GM12891 (cell line): Measurements from ENCODE around the gene BIK.

Experiments
- PAX5 ChIP-seq: IDR thresholded peaks from 2 replicates; pipeline ENCODE4 v1.6.1; 2011; ENCODE audit warnings: low read length, moderate library complexity, mild to moderate bottlenecking; ENCODE audit not compliant: insufficient read depth, severe bottlenecking
- POLR2A ChIP-seq: IDR thresholded peaks from 2 replicates; pipeline ENCODE4 v1.6.1; 2011; ENCODE audit warnings: low read depth, low read length, control low read depth
- POLR2AphosphoS5 ChIP-seq: IDR thresholded peaks from 2 replicates; pipeline ENCODE4 v1.6.1; 2011; ENCODE audit warnings: low read depth, low read length, control low read depth
- POU2F2 ChIP-seq: IDR thresholded peaks from 2 replicates; pipeline ENCODE4 v1.6.1; 2011; ENCODE audit warnings: low read depth, mild to moderate bottlenecking, control low read depth, low read length, moderate library complexity
- SPI1 ChIP-seq: IDR thresholded peaks from 2 replicates; pipeline ENCODE4 v1.6.1; 2011; ENCODE audit warnings: low read depth, low read length, control low read depth
- TAF1 ChIP-seq: IDR thresholded peaks from 2 replicates; pipeline ENCODE4 v1.6.1; 2011; ENCODE audit warnings: low read depth, low read length, control low read depth

- TF ChIP-seq POLR2A (no peak), POU2F2 (no peak), POLR2AphosphoS5 (no peak), TAF1 (no peak), PAX5 (no peak), SPI1 (no peak)
Observed at GRCh38 chr22:43177479-43177878, 66.9 kb downstream of the BIK start.
